Esophagus muscularis mucosa (tissue), 4 donors: ENCODE results near the gene PCBP3. TPM values are rescaled to one million over a fixed set of nuclear protein-coding genes. Genes with fewer than 3 reads are reported as not detected.

Experiments used
- DNase-seq: peaks from one replicate; pipeline ENCODE4 v3.0.0-alpha.2; 2017; ENCODE audit errors: extremely low spot score
- H3K27ac ChIP-seq, 4 donors: fragments of 200-600 bp; sonication (generic); replicated peaks in 1 of 4; 1 replicate in 3 of 4; 2 replicates in 1 of 4; pipeline ENCODE4 v1.5.1; 2016 to 2019; ENCODE audit warnings: mild to moderate bottlenecking in 1 of 4
- H3K27me3 ChIP-seq, 4 donors: fragments of 200-600 bp; sonication (generic); one replicate each; pipeline versions ENCODE4 v1.5.1 to v1.6.0; 2016 to 2019
- H3K36me3 ChIP-seq, 4 donors: fragments of 200-600 bp; sonication (generic); one replicate each; pipeline ENCODE4 v1.5.1; 2016 to 2019
- H3K4me1 ChIP-seq, 4 donors: fragments of 200-600 bp; sonication (generic); one replicate each; pipeline ENCODE4 v1.5.1; 2016 to 2019
- H3K4me3 ChIP-seq, 4 donors: fragments of 200-600 bp; sonication (generic); 1 replicate in 2 of 4; 2 replicates in 2 of 4; pipeline ENCODE4 v1.5.1; 2016 to 2019; ENCODE audit warnings: mild to moderate bottlenecking in 4 of 4, moderate library complexity in 1 of 4
- H3K9me3 ChIP-seq, 4 donors: fragments of 200-600 bp; sonication (generic); 1 replicate in 3 of 4; 2 replicates in 1 of 4; pipeline ENCODE4 v1.5.1; 2016 to 2019
- EP300 ChIP-seq: sonication (generic); formaldehyde crosslinking; IDR thresholded peaks from one replicate; pipeline ENCODE4 v1.6.1; 2017; ENCODE audit warnings: antibody characterized with exemption
- POLR2A ChIP-seq: fragments of 450-650 bp; IDR thresholded peaks from one replicate; pipeline ENCODE4 v1.6.1; 2017; ENCODE audit warnings: antibody characterized with exemption, moderate library complexity, mild to moderate bottlenecking, low read depth
- POLR2AphosphoS5 ChIP-seq, 2 donors: sonication (generic); formaldehyde crosslinking; IDR thresholded peaks; one replicate each; pipeline ENCODE4 v1.6.1; 2017; ENCODE audit warnings: antibody characterized with exemption in 2 of 2
- whole genome bisulfite sequencing: methylation state at CpG from one replicate; pipeline ENCODE4 v1.1.5; 2018; 5-methylcytosine and 5-hydroxymethylcytosine counted together
- intact Hi-C: fragments of 100-400 bp; cut with DNase I; formaldehyde crosslinking; loops from one replicate; pipeline ENCODE4 v1.15.1; 2023
- total RNA-seq, 4 donors: library from RNA; depleted of rRNA; stranded (reverse); fragments of >200 nt; gene quantifications; one replicate each; pipeline versions ENCODE4 v1.1.0 to v1.2.1, GENCODE V29; 2016
- TF ChIP-seq, protein P1 (sequence below), 3 experiments: fragments of 200-600 bp in 2 of 3; fragments of 450-650 bp in 1 of 3; sonication (generic) in 2 of 3; IDR thresholded peaks; one replicate each; pipeline ENCODE4 v1.5.1; 2017 to 2019; ENCODE audit warnings: antibody characterized with exemption in 3 of 3, mild to moderate bottlenecking in 2 of 3, moderate library complexity in 1 of 3

The PCBP3 gene
- total RNA-seq, 4 donors from 2014 or later = 7.5 to 9.2 (median 8.1) TPM

DNA sequence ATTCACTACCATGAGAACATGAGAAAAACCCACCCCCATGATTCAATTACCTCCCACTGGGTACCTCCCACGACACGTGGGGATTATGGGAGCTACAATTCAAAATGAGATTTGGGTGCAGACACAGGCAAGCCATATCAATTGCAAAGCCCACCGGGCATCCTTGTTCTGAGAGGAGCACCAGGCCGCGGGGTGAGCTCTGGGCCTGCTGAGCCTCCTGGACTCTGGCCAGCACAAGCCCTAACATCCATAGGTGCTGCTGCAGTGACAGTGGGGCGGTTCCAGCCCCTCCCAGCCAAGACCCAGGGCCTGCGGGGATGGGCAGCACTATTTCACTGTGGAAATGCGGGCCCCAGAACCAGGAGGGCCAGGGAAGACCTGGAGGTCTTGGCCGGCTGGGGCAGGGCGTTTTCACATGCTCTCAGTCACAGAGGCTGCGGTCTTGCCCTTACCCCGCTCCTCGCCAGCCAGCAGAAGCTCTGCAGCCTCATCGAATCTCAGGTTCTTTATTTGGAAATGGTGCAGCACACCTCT is 103.8 kb downstream of the PCBP3 start:
- no peaks in the 10 kb centered on the region for H3K27me3 ChIP-seq
- H3K27ac ChIP-seq = peak overlapping the region in 1 of 4 donors; percentile 36
- intact Hi-C loops = no loop called here
- WGBS = 84% methylated on average over 8 of the region's 14 CpGs
- TF ChIP-seq, protein P1, sequence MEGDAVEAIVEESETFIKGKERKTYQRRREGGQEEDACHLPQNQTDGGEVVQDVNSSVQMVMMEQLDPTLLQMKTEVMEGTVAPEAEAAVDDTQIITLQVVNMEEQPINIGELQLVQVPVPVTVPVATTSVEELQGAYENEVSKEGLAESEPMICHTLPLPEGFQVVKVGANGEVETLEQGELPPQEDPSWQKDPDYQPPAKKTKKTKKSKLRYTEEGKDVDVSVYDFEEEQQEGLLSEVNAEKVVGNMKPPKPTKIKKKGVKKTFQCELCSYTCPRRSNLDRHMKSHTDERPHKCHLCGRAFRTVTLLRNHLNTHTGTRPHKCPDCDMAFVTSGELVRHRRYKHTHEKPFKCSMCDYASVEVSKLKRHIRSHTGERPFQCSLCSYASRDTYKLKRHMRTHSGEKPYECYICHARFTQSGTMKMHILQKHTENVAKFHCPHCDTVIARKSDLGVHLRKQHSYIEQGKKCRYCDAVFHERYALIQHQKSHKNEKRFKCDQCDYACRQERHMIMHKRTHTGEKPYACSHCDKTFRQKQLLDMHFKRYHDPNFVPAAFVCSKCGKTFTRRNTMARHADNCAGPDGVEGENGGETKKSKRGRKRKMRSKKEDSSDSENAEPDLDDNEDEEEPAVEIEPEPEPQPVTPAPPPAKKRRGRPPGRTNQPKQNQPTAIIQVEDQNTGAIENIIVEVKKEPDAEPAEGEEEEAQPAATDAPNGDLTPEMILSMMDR (IDR thresholded peaks at IDR 0.05) = no peak
- TF ChIP-seq POLR2A (no peak), EP300 (no peak), POLR2AphosphoS5 (IDR thresholded peaks at IDR 0.05) (no peak)
- DNase-seq = peak; percentile 78
- no peaks in the 10 kb centered on the region for H3K9me3 ChIP-seq
- no peak overlapping the region for H3K4me3 ChIP-seq
- peaks cover 0 to 14% (median 11%) of the 10 kb centered on the region in 4 donors for H3K4me1 ChIP-seq
- H3K36me3 ChIP-seq = peaks cover 0 to 10% (median 0%) of the 10 kb centered on the region in 4 donors

DNA sequence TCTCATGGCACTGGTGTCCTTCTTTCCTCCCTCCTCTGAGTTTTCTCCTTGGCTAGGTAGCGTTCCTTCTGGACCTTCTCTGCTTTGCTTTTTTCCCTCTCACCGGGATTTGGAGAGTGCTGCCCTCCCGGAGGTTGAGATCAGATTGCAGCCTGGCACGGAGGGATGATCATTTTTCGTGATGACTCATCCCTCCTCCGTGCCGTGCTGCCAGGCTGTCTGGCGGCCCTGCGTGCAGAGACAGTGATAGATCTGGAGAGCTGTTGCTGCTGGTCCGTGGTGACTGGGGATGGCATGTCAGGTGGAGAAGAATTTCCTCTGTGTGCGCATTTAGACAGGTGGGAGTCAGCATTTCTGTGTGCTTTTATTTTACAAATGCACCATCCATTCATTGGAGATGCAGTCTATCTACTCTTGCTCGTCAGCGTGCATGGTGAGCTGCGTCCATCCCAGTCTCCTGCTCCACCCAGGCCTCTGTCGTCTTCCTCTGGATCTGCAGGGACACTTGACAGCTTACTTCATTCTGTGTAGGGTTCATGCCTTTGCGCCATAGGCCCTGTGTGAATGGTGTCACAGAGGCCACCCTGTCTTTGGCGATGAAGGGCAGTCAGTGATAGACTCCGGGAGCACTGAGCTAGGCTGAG is 104.4 kb downstream of the PCBP3 start:
- peak overlapping the region in 1 of 4 donors; percentile 36 for H3K27ac ChIP-seq
- TF ChIP-seq EP300 (no peak), POLR2AphosphoS5 (IDR thresholded peaks at IDR 0.05) (peak in 1 of 2 donors; percentile 9)
- TF ChIP-seq, protein P1 (IDR thresholded peaks at IDR 0.05) = peak in 1 of 3 experiments; percentile 24
- H3K36me3 ChIP-seq = peaks cover 0 to 10% (median 0%) of the 10 kb centered on the region in 4 donors
- H3K9me3 ChIP-seq = no peaks in the 10 kb centered on the region
- peaks cover 0 to 14% (median 11%) of the 10 kb centered on the region in 4 donors for H3K4me1 ChIP-seq
- intact Hi-C loops = no loop called here
- 47% methylated on average over 18 of the region's 18 CpGs for WGBS
- H3K4me3 ChIP-seq = no peak overlapping the region
- DNase-seq = peak; percentile 81
- no peaks in the 10 kb centered on the region for H3K27me3 ChIP-seq

DNA sequence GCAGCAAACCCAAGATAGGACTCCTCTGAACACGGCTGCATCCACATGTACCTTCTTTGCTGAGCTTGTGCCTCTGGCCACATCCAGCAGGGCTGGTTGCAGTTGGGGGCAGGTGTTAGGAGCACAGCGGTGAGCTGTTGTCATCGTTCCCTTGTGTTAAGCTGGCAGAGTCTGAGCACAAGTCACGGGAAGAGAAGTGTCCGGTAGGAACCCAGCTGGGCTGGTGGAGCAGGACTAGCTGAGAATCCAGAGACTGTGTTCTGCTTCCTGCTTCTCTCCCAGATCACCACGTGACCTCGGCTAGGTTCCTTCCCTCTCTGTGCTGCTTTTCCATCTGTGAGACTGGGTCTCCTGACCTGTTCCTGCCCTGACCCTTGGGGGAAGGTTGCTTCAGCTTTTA is 105.1 kb downstream of the PCBP3 start:
- Histone ChIP-seq H3K36me3 (peaks cover 0 to 10% (median 0%) of the 10 kb centered on the region in 4 donors), H3K27ac (no peak overlapping the region), H3K27me3 (no peaks in the 10 kb centered on the region), H3K4me3 (no peak overlapping the region), H3K9me3 (no peaks in the 10 kb centered on the region), H3K4me1 (peaks cover 0 to 14% (median 11%) of the 10 kb centered on the region in 4 donors)
- peak; percentile 89 for DNase-seq
- 81% methylated on average over 4 of the region's 7 CpGs for WGBS
- TF ChIP-seq, protein P1 (IDR thresholded peaks at IDR 0.05) = no peak
- TF ChIP-seq POLR2A = no peak
- no peak for TF ChIP-seq POLR2AphosphoS5 (IDR thresholded peaks at IDR 0.05)
- no peak for TF ChIP-seq EP300
- intact Hi-C loops = no loop called here

DNA sequence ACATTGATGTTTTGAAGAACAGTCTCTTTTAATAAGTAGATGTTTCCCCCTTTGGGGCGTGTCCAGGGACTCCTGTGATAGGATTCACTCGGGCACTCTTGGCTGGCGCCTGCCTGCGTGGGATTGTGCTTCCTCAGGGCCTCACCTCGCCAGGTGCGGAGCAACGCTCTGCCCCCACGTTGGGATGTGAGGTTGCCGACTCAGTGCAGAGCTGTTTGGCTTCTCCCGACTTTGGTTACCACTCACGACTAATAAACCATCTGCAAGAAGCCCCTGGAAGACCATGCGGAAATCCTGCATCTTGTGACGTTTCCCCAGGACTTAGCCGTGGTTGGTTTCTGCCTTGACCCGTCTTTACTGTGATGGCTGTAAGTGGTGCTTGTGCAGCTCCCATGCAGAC is 106.4 kb downstream of the PCBP3 start:
- intact Hi-C loops = no loop called here
- DNase-seq = no peak
- TF ChIP-seq, protein P1 (IDR thresholded peaks at IDR 0.05) = no peak

More for the DNA sequence above, 106.4 kb downstream of the PCBP3 start:
- Histone ChIP-seq H3K4me1 (peaks cover 0 to 14% (median 11%) of the 10 kb centered on the region in 4 donors), H3K27ac (no peak overlapping the region), H3K9me3 (no peaks in the 10 kb centered on the region), H3K27me3 (no peaks in the 10 kb centered on the region), H3K36me3 (peaks cover 0 to 8% (median 0%) of the 10 kb centered on the region in 4 donors), H3K4me3 (no peak overlapping the region)
- 90% methylated on average over 15 of the region's 15 CpGs for WGBS
